Caco-2 (cell line): ENCODE data around the gene ABO. TPM values are rescaled to one million over a fixed set of nuclear protein-coding genes. Genes with fewer than 3 reads are reported as not detected.

ENCODE experiments used
- BruUV-seq: library from RNA; stranded (reverse); fragments of 400-500 nt; replicated peaks from 2 replicates; lab custom pipeline; 2021; lab: Mats Ljungman, UMichigan
- CTCF ChIA-PET: fragments of 300-600 bp; sonication (Branson Sonifier 250); formaldehyde crosslinking; loops from one replicate; lab custom pipeline; 2022; ENCODE audit warnings: antibody characterized with exemption; lab: Charles Lee
- POLR2A ChIA-PET: fragments of 300-600 bp; sonication (Branson Sonifier 250); formaldehyde crosslinking; loops from one replicate; lab custom pipeline; 2022; ENCODE audit warnings: antibody characterized with exemption; lab: Charles Lee
- DNase-seq, 2 experiments: peaks; one replicate each; pipeline versions ENCODE4 v3.0.0 to v3.0.0-alpha.2; 2020 to 2022
- H3K27me3 ChIP-seq: replicated peaks from 2 replicates; pipeline ENCODE4 v1.6.0; 2011; ENCODE audit warnings: low read length; ENCODE audit not compliant: control insufficient read depth, insufficient read depth
- H3K36me3 ChIP-seq: 2 replicates; pipeline ENCODE4 v1.5.1; 2011; ENCODE audit warnings: low read length; ENCODE audit not compliant: control insufficient read depth, insufficient read depth
- H3K4me1 ChIP-seq: fragments of 250-450 bp; sonication (Bioruptor Pico); 2 replicates; pipeline ENCODE4 v1.5.1; 2020; ENCODE audit warnings: mild to moderate bottlenecking
- H3K4me3 ChIP-seq: 2 replicates; pipeline ENCODE4 v1.5.1; 2011; ENCODE audit warnings: low read depth, mild to moderate bottlenecking, control low read depth, low read length
- H3K9me3 ChIP-seq: fragments of 250-450 bp; sonication (Bioruptor Pico); 2 replicates; pipeline ENCODE4 v1.5.1; 2020; ENCODE audit warnings: mild to moderate bottlenecking, moderate library complexity
- H3K27ac Mint-ChIP-seq: one replicate; pipeline ENCODE4 v1.8.0; 2022; ENCODE audit warnings: mixed read lengths; ENCODE audit not compliant: unreplicated experiment
- H3K27me3 Mint-ChIP-seq: one replicate; pipeline ENCODE4 v1.8.0; 2022; ENCODE audit warnings: mixed read lengths; ENCODE audit not compliant: insufficient read depth, unreplicated experiment
- H3K36me3 Mint-ChIP-seq: one replicate; pipeline ENCODE4 v1.8.0; 2022; ENCODE audit warnings: mild to moderate bottlenecking, mixed read lengths; ENCODE audit not compliant: insufficient read depth, unreplicated experiment
- H3K4me1 Mint-ChIP-seq: one replicate; pipeline ENCODE4 v1.8.0; 2022; ENCODE audit warnings: low read depth, mixed read lengths; ENCODE audit not compliant: unreplicated experiment
- H3K4me3 Mint-ChIP-seq: one replicate; pipeline ENCODE4 v1.8.0; 2022; ENCODE audit warnings: mild to moderate bottlenecking, moderate library complexity, mixed read lengths; ENCODE audit not compliant: unreplicated experiment
- H3K9me3 Mint-ChIP-seq: one replicate; pipeline ENCODE4 v1.8.0; 2022; ENCODE audit warnings: mixed read lengths; ENCODE audit not compliant: unreplicated experiment
- intact Hi-C: fragments of 100-400 bp; cut with micrococcal nuclease; formaldehyde crosslinking; loops from one replicate; pipeline ENCODE4 v1.10.0; 2022; ENCODE audit not compliant: unreplicated experiment
- total RNA-seq: library from RNA; stranded (reverse); gene quantifications from 2 replicates; pipeline ENCODE4 v1.2.3, GENCODE V29; 2022
- TF ChIP-seq, protein P1 (sequence below), 2 experiments: fragments of 200-600 bp in 1 of 2; IDR thresholded peaks; 1 replicate in 1 of 2; 2 replicates in 1 of 2; pipeline versions ENCODE4 v1.5.1 to v1.8.0; 2011 to 2022; ENCODE audit warnings: antibody characterized with exemption in 1 of 2, control low read depth in 1 of 2, inconsistent platforms in 1 of 2, low read depth in 1 of 2, low read length in 1 of 2, mild to moderate bottlenecking in 1 of 2, moderate library complexity in 1 of 2; ENCODE audit not compliant: insufficient read depth in 1 of 2, severe bottlenecking in 1 of 2, unreplicated experiment in 1 of 2

Gene ABO
- total RNA-seq, 1 experiment from 2014 or later: not detected

DNA sequence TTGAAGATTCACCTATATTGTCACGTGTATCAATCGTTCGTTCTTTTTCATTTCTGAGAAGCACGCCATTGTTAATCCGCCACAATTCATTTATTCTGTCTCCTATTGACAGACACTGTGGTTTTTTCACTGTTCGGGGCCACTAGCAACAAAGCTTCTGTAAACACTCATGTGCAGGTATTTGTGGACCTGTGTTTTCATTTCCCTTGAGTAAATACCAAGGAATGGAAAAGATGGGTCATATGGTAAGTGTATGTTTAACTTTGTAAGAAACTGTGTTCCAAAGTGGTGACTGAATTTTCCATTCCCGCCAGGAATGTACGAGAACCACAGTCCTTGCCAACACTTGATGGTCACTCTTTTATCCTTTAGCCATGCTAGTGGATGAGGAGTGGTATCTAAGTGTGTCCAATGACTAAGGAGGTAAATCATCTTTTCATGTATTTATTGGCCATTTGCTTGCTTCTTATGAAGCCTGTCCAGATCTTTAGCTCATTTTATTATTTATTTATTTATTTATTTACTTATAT, 10.7 kb downstream of the ABO start:
- H3K4me1 ChIP-seq: peaks cover 8% of the 10 kb centered on the region; the same call in 1 of the 2 replicates
- TF ChIP-seq, protein P1, sequence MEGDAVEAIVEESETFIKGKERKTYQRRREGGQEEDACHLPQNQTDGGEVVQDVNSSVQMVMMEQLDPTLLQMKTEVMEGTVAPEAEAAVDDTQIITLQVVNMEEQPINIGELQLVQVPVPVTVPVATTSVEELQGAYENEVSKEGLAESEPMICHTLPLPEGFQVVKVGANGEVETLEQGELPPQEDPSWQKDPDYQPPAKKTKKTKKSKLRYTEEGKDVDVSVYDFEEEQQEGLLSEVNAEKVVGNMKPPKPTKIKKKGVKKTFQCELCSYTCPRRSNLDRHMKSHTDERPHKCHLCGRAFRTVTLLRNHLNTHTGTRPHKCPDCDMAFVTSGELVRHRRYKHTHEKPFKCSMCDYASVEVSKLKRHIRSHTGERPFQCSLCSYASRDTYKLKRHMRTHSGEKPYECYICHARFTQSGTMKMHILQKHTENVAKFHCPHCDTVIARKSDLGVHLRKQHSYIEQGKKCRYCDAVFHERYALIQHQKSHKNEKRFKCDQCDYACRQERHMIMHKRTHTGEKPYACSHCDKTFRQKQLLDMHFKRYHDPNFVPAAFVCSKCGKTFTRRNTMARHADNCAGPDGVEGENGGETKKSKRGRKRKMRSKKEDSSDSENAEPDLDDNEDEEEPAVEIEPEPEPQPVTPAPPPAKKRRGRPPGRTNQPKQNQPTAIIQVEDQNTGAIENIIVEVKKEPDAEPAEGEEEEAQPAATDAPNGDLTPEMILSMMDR (IDR thresholded peaks at IDR 0.05; ENCODE audit: insufficient read depth in 1 of 2, low read depth in 1 of 2, low read length in 1 of 2, severe bottlenecking in 1 of 2, unreplicated experiment in 1 of 2): no peak
- no peaks in the 10 kb centered on the region for H3K4me1 Mint-ChIP-seq
- no peaks in the 10 kb centered on the region for H3K36me3 ChIP-seq
- no peaks in the 10 kb centered on the region for H3K9me3 ChIP-seq
- peaks cover 11% of the 10 kb centered on the region for H3K9me3 Mint-ChIP-seq
- CTCF ChIA-PET: no interaction called here
- intact Hi-C loops: no loop called here
- no peak overlapping the region for H3K4me3 Mint-ChIP-seq
- no peaks in the 10 kb centered on the region for H3K27me3 Mint-ChIP-seq
- BruUV-seq: no TSS peak
- H3K4me3 ChIP-seq: no peak overlapping the region
- POLR2A ChIA-PET: no interaction called here
- H3K36me3 Mint-ChIP-seq: no peaks in the 10 kb centered on the region
- H3K27ac Mint-ChIP-seq: no peak overlapping the region
- no peaks in the 10 kb centered on the region for H3K27me3 ChIP-seq
- no peak for DNase-seq

DNA sequence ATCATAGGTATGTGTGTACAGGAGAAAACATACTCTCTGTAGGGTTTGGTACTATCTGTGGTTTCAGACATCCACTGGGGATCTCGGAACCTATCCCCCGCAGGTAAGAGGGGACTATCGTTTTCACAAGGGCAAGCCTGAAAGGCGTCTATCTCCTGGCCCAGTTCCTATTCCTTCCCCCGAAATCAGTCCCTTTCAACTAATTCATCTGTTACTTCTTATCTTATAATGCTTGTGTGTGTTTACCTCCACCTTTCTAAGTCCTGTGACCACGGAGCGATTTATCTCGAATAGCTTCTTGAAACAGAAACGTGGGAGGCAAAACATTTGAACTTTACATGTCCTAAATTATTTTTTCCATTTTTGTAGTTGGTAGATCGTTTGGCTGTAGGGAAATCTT, 11.4 kb downstream of the ABO start:
- H3K27me3 ChIP-seq: no peaks in the 10 kb centered on the region
- ChIA-PET POLR2A (no interaction called here), CTCF (no interaction called here)
- intact Hi-C loops: no loop called here
- DNase-seq: no peak
- H3K4me1 Mint-ChIP-seq: no peaks in the 10 kb centered on the region
- H3K9me3 ChIP-seq: no peaks in the 10 kb centered on the region
- no peaks in the 10 kb centered on the region for H3K36me3 Mint-ChIP-seq
- H3K36me3 ChIP-seq: no peaks in the 10 kb centered on the region
- TF ChIP-seq, protein P1 (IDR thresholded peaks at IDR 0.05; ENCODE audit: insufficient read depth in 1 of 2, low read depth in 1 of 2, low read length in 1 of 2, severe bottlenecking in 1 of 2, unreplicated experiment in 1 of 2): no peak
- no peaks in the 10 kb centered on the region for H3K27me3 Mint-ChIP-seq
- no peak overlapping the region for H3K4me3 ChIP-seq
- no TSS peak for BruUV-seq
- no peak overlapping the region for H3K4me3 Mint-ChIP-seq
- H3K4me1 ChIP-seq: 0 out of 2 replicates have a peak, but pooled peaks cover 2% of the 10 kb centered on the region
- peaks cover 11% of the 10 kb centered on the region for H3K9me3 Mint-ChIP-seq
- no peak overlapping the region for H3K27ac Mint-ChIP-seq

DNA sequence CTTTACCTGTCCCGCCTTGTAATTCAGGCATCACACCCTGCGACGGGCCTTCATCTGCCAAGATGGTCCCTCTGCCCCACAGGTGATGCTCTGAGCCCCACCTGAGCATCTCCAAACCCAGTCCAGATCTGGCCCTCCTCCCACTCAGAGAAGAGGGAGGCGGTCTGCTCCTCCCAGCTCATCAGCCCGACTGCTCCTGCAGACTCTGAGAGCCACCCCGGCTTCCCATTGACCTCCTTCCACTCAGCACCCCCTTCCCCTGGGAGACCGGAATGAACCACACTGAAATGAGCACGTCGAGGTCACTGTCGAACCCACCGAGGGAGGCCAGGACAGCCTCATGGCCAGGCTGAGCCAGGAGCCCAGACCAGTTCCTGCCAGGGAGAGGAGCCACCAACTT, 12.8 kb downstream of the ABO start:
- H3K9me3 ChIP-seq: no peaks in the 10 kb centered on the region
- no peak overlapping the region for H3K4me3 Mint-ChIP-seq
- H3K4me1 Mint-ChIP-seq: no peaks in the 10 kb centered on the region
- H3K36me3 Mint-ChIP-seq: no peaks in the 10 kb centered on the region
- no peaks in the 10 kb centered on the region for H3K27me3 ChIP-seq
- TF ChIP-seq, protein P1 (IDR thresholded peaks at IDR 0.05; ENCODE audit: insufficient read depth in 1 of 2, low read depth in 1 of 2, low read length in 1 of 2, severe bottlenecking in 1 of 2, unreplicated experiment in 1 of 2): no peak
- ChIA-PET CTCF (no interaction called here), POLR2A (no interaction called here)
- peaks cover 11% of the 10 kb centered on the region for H3K9me3 Mint-ChIP-seq
- intact Hi-C loops: no loop called here
- H3K27me3 Mint-ChIP-seq: no peaks in the 10 kb centered on the region
- no peaks in the 10 kb centered on the region for H3K4me1 ChIP-seq
- H3K4me3 ChIP-seq: no peak overlapping the region
- no peak overlapping the region for H3K27ac Mint-ChIP-seq
- no peaks in the 10 kb centered on the region for H3K36me3 ChIP-seq
- no peak for DNase-seq
- BruUV-seq: no TSS peak
